LNCAP (cell line): ENCODE results near the gene TAPBP.

Experiments
- CTCF ChIP-seq: fragments of 450-650 bp; IDR thresholded peaks from 2 replicates; pipeline ENCODE4 v1.5.1; 2017; ENCODE audit warnings: mild to moderate bottlenecking

Gene TAPBP

GRCh38 chr6:33295621-33296369, 18.1 kb downstream of the TAPBP start:
- no peak for TF ChIP-seq CTCF

- no peak for TF ChIP-seq CTCF
Measured at GRCh38 chr6:33294086-33294823, 19.6 kb downstream of the TAPBP start.

- TF ChIP-seq CTCF = no peak
Measured at GRCh38 chr6:33292996-33293682, 20.7 kb downstream of the TAPBP start.

GRCh38 chr6:33290459-33290858, 23.4 kb downstream of the TAPBP start:
- TF ChIP-seq CTCF = no peak

GRCh38 chr6:33289784-33290315, 24.0 kb downstream of the TAPBP start:
- no peak for TF ChIP-seq CTCF

GRCh38 chr6:33288921-33289783, 24.7 kb downstream of the TAPBP start, which contains the start of the genes PFDN6 and WDR46:
TSS of gene PFDN6 (plus strand) at chr6:33289601. CDS start at chr6:33289857, 256 bp downstream.
TSS of gene WDR46 (minus strand) at chr6:33289239. CDS start at chr6:33289170, 69 bp downstream.
- no peak for TF ChIP-seq CTCF
